Measurements from ENCODE around the gene RACGAP1. TPM values are rescaled to one million over a fixed set of nuclear protein-coding genes. Genes with fewer than 3 reads are reported as not detected.

The RACGAP1 gene
- total RNA-seq, 1 donor from 2014 or later = 23.5 TPM

- peaks cover 0 to 4% (median 0%) of the 10 kb centered on the region in 3 donors for H3K27me3 ChIP-seq (ENCODE audit: control insufficient read depth in 3 of 3, insufficient read depth in 3 of 3, low read length in 3 of 3)
- no peaks in the 10 kb centered on the region for H3K9me3 ChIP-seq (ENCODE audit: control insufficient read depth in 3 of 3, low read length in 3 of 3)
- peak overlapping the region in 2 of 3 donors; percentile 30 to 73 for H3K9ac ChIP-seq (ENCODE audit: low read depth in 1 of 3, low read length in 3 of 3)
- peak overlapping the region; percentile 19 to 65 (median 51) for H3K4me3 ChIP-seq (ENCODE audit: low read length in 3 of 3)
- H3K4me1 ChIP-seq (ENCODE audit: control insufficient read depth in 3 of 3, insufficient read depth in 3 of 3, low read length in 3 of 3) = peaks cover 3 to 5% (median 4%) of the 10 kb centered on the region in 3 donors
- no peak overlapping the region for H3K27ac ChIP-seq (ENCODE audit: low read depth, low read length)
- H3K36me3 ChIP-seq (ENCODE audit: control insufficient read depth in 3 of 3, insufficient read depth in 3 of 3, low read length in 3 of 3) = no peaks in the 10 kb centered on the region
These were observed 79.8 kb downstream of the RACGAP1 start for GRCh38 chr12:49945394-49946080.

DNA sequence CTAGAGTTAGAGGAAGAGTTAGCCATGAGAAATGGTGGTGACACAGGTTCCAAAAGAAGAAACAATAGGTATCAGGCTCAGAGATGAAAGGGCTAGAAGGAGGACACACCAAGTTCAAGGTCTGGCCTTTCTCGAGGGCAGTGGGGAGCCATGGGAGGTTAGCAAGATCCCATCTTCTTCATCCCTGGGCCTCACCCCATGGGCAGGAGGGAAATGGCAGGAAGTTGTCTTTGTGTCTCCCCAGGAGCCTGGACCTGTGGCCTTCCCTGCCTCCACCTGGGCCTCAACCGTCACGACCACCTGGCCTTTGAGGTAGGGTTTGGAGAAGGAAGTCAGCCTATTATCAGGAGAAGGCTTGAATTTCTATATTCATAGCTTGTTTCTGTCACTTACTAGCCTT is 80.6 kb downstream of the RACGAP1 start:
- H3K27ac ChIP-seq (ENCODE audit: low read depth, low read length) = no peak overlapping the region
- H3K27me3 ChIP-seq (ENCODE audit: control insufficient read depth in 3 of 3, insufficient read depth in 3 of 3, low read length in 3 of 3) = peaks cover 0 to 4% (median 0%) of the 10 kb centered on the region in 3 donors

GRCh38 chr12:49944046-49944445 is 81.2 kb downstream of the RACGAP1 start:
- Histone ChIP-seq H3K9me3 (ENCODE audit: control insufficient read depth in 3 of 3, low read length in 3 of 3) (no peaks in the 10 kb centered on the region), H3K27me3 (ENCODE audit: control insufficient read depth in 3 of 3, insufficient read depth in 3 of 3, low read length in 3 of 3) (no peaks in the 10 kb centered on the region), H3K27ac (ENCODE audit: low read depth, low read length) (no peak overlapping the region), H3K36me3 (ENCODE audit: control insufficient read depth in 3 of 3, insufficient read depth in 3 of 3, low read length in 3 of 3) (no peaks in the 10 kb centered on the region), H3K9ac (ENCODE audit: low read depth in 1 of 3, low read length in 3 of 3) (no peak overlapping the region), H3K4me3 (ENCODE audit: low read length in 3 of 3) (no peak overlapping the region), H3K4me1 (ENCODE audit: control insufficient read depth in 3 of 3, insufficient read depth in 3 of 3, low read length in 3 of 3) (peaks cover 3 to 5% (median 4%) of the 10 kb centered on the region in 3 donors)

More for the DNA sequence above, 80.6 kb downstream of the RACGAP1 start:
- Histone ChIP-seq H3K4me1 (ENCODE audit: control insufficient read depth in 3 of 3, insufficient read depth in 3 of 3, low read length in 3 of 3) (peaks cover 3 to 5% (median 4%) of the 10 kb centered on the region in 3 donors), H3K9me3 (ENCODE audit: control insufficient read depth in 3 of 3, low read length in 3 of 3) (no peaks in the 10 kb centered on the region), H3K4me3 (ENCODE audit: low read length in 3 of 3) (no peak overlapping the region), H3K36me3 (ENCODE audit: control insufficient read depth in 3 of 3, insufficient read depth in 3 of 3, low read length in 3 of 3) (no peaks in the 10 kb centered on the region), H3K9ac (ENCODE audit: low read depth in 1 of 3, low read length in 3 of 3) (no peak overlapping the region)

DNA sequence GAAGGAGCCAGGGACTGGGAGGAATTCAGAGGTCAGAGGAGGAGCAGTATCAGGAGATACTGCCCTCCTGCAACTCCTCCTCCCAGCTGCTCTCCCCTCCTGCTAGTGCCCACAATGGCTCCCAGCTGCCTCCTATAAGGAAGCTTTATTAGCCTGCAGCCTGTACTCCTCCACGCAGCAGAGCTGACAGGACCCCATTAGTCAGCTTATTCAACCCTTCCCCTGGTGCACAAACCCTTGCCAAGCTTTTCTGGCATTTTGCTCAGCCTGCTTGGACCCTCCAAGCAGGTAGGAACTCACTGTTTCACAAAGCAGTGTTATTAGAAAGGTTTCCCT is 81.7 kb downstream of the RACGAP1 start:
- Histone ChIP-seq H3K9me3 (ENCODE audit: control insufficient read depth in 3 of 3, low read length in 3 of 3) (no peaks in the 10 kb centered on the region), H3K4me1 (ENCODE audit: control insufficient read depth in 3 of 3, insufficient read depth in 3 of 3, low read length in 3 of 3) (peaks cover 3 to 5% (median 4%) of the 10 kb centered on the region in 3 donors), H3K9ac (ENCODE audit: low read depth in 1 of 3, low read length in 3 of 3) (no peak overlapping the region), H3K27me3 (ENCODE audit: control insufficient read depth in 3 of 3, insufficient read depth in 3 of 3, low read length in 3 of 3) (no peaks in the 10 kb centered on the region), H3K36me3 (ENCODE audit: control insufficient read depth in 3 of 3, insufficient read depth in 3 of 3, low read length in 3 of 3) (no peaks in the 10 kb centered on the region), H3K27ac (ENCODE audit: low read depth, low read length) (no peak overlapping the region), H3K4me3 (ENCODE audit: low read length in 3 of 3) (no peak overlapping the region)

GRCh38 chr12:49942921-49943624 is 82.2 kb downstream of the RACGAP1 start:
- Histone ChIP-seq H3K27ac (ENCODE audit: low read depth, low read length) (no peak overlapping the region), H3K9ac (ENCODE audit: low read depth in 1 of 3, low read length in 3 of 3) (no peak overlapping the region), H3K4me3 (ENCODE audit: low read length in 3 of 3) (no peak overlapping the region), H3K9me3 (ENCODE audit: control insufficient read depth in 3 of 3, low read length in 3 of 3) (no peaks in the 10 kb centered on the region), H3K27me3 (ENCODE audit: control insufficient read depth in 3 of 3, insufficient read depth in 3 of 3, low read length in 3 of 3) (no peaks in the 10 kb centered on the region), H3K36me3 (ENCODE audit: control insufficient read depth in 3 of 3, insufficient read depth in 3 of 3, low read length in 3 of 3) (no peaks in the 10 kb centered on the region), H3K4me1 (ENCODE audit: control insufficient read depth in 3 of 3, insufficient read depth in 3 of 3, low read length in 3 of 3) (peaks cover 3 to 5% (median 4%) of the 10 kb centered on the region in 3 donors)

DNA sequence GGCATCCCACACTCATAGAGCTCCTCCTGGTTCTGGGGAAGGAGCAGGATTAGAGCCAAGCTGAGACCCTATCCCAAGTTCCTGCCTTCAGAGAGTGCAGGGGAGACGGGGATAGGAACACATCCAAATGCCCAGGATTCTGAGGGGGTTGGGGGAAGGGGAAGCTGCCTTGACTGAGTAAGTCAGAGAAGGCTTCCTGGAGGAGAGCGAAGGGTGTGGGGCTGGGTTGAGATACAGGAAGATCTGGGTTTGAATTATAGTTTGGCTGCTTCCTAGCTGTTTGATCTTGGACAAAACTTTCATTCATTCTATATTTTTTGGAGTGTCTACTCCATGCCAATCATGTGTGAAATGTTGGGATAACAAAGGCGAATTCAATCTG is 82.8 kb downstream of the RACGAP1 start:
- no peaks in the 10 kb centered on the region for H3K36me3 ChIP-seq (ENCODE audit: control insufficient read depth in 3 of 3, insufficient read depth in 3 of 3, low read length in 3 of 3)
- H3K27ac ChIP-seq (ENCODE audit: low read depth, low read length) = no peak overlapping the region
- no peak overlapping the region for H3K4me3 ChIP-seq (ENCODE audit: low read length in 3 of 3)
- no peaks in the 10 kb centered on the region for H3K9me3 ChIP-seq (ENCODE audit: control insufficient read depth in 3 of 3, low read length in 3 of 3)
- H3K4me1 ChIP-seq (ENCODE audit: control insufficient read depth in 3 of 3, insufficient read depth in 3 of 3, low read length in 3 of 3) = peaks cover 3 to 5% (median 4%) of the 10 kb centered on the region in 3 donors
- no peaks in the 10 kb centered on the region for H3K27me3 ChIP-seq (ENCODE audit: control insufficient read depth in 3 of 3, insufficient read depth in 3 of 3, low read length in 3 of 3)
- no peak overlapping the region for H3K9ac ChIP-seq (ENCODE audit: low read depth in 1 of 3, low read length in 3 of 3)

DNA sequence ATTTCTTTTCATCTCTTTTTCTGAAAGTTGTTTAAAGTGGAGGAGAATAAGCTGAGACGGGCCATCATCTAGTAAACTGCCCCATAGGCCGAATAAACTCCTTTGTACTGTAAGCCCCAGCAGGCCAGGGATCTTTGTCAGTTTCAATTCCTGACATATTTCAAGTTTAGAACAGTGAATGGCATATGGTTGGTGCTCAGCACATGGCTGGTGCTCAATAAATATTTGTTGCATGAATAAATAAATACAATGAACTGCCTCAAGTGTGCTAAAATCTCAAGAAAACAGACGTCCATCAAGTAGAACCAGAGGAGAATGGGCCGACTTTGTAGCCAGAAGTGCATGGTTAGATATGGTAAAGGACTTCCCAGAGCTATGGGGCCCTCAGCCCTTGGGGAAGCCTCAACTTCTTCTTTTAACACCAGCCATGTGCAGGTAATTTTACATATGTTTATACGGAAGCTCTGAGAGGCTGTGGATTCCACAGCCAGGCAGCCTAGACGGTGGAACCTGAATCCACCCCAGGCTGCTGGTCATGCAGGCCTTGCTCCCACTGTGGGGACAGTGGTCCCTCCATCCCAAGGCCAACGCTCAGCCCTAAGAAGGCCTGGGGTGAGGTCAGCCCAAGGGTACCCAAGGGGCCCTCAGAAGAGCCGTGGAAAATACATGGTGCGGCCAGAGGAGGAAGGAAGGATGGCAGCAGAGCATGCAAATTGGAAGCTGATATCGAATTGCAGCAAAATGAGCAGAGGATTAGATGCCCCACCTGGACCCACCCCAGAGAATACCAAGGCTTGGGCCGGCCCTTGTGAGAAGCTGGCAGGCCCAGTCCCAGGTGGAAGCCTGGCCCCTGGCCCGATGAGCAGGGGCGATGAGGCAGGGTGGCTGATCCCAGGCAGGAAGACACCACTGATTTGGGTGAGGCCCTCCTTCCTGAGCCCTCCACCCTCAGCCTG is 83.5 kb downstream of the RACGAP1 start:
- no peaks in the 10 kb centered on the region for H3K36me3 ChIP-seq (ENCODE audit: control insufficient read depth in 3 of 3, insufficient read depth in 3 of 3, low read length in 3 of 3)
- H3K9me3 ChIP-seq (ENCODE audit: control insufficient read depth in 3 of 3, low read length in 3 of 3) = no peaks in the 10 kb centered on the region
- no peak overlapping the region for H3K27ac ChIP-seq (ENCODE audit: low read depth, low read length)
- no peak overlapping the region for H3K4me3 ChIP-seq (ENCODE audit: low read length in 3 of 3)
- peaks cover 3 to 5% (median 4%) of the 10 kb centered on the region in 3 donors for H3K4me1 ChIP-seq (ENCODE audit: control insufficient read depth in 3 of 3, insufficient read depth in 3 of 3, low read length in 3 of 3)
- no peaks in the 10 kb centered on the region for H3K27me3 ChIP-seq (ENCODE audit: control insufficient read depth in 3 of 3, insufficient read depth in 3 of 3, low read length in 3 of 3)
- H3K9ac ChIP-seq (ENCODE audit: low read depth in 1 of 3, low read length in 3 of 3) = no peak overlapping the region

DNA sequence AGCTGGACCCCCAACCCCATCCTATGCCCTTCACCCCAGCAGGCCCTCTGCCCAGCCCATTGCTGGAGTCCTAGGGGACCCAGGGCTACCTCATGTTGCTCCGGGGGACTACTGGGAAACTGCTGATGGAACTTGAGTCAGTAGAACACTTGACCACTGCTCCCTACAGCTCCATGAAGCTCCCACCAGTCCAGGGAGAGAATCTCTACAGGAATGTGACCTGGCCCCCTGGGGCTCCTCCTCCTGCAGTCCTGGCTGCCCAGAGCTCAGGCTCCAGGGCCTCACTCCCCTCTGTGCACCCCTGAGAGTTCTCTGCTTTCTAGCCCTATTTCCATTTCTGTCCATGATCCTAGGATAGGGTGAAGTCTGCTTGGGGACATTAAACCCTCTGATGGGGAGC is 85.6 kb downstream of the RACGAP1 start:
- no peak overlapping the region for H3K9ac ChIP-seq (ENCODE audit: low read depth in 1 of 3, low read length in 3 of 3)
- H3K36me3 ChIP-seq (ENCODE audit: control insufficient read depth in 3 of 3, insufficient read depth in 3 of 3, low read length in 3 of 3) = no peaks in the 10 kb centered on the region
- H3K9me3 ChIP-seq (ENCODE audit: control insufficient read depth in 3 of 3, low read length in 3 of 3) = no peaks in the 10 kb centered on the region
- no peak overlapping the region for H3K27ac ChIP-seq (ENCODE audit: low read depth, low read length)
- no peak overlapping the region for H3K4me3 ChIP-seq (ENCODE audit: low read length in 3 of 3)
- H3K4me1 ChIP-seq (ENCODE audit: control insufficient read depth in 3 of 3, insufficient read depth in 3 of 3, low read length in 3 of 3) = no peaks in the 10 kb centered on the region
- no peaks in the 10 kb centered on the region for H3K27me3 ChIP-seq (ENCODE audit: control insufficient read depth in 3 of 3, insufficient read depth in 3 of 3, low read length in 3 of 3)

DNA sequence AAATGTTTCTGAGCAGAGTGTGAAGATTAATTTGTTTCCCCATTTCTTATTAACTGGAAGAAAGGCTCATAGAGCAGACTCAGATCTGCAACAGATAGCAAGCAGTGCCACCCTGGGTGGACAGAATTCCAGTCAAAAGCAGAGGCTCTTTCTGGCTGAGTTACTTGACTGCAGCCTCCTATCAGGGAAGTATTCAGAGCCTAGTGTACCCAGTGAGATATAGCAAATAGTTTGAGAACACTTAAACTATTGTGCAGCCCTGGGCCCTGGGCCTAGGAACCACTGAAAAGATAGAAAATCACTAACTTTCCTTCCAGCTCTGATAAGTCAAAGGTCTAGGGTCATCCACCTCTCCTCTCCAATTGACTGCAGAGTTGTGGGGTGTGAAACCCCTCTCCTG is 86.0 kb downstream of the RACGAP1 start:
- no peaks in the 10 kb centered on the region for H3K9me3 ChIP-seq (ENCODE audit: control insufficient read depth in 3 of 3, low read length in 3 of 3)
- no peaks in the 10 kb centered on the region for H3K27me3 ChIP-seq (ENCODE audit: control insufficient read depth in 3 of 3, insufficient read depth in 3 of 3, low read length in 3 of 3)
- no peaks in the 10 kb centered on the region for H3K36me3 ChIP-seq (ENCODE audit: control insufficient read depth in 3 of 3, insufficient read depth in 3 of 3, low read length in 3 of 3)
- no peak overlapping the region for H3K9ac ChIP-seq (ENCODE audit: low read depth in 1 of 3, low read length in 3 of 3)
- H3K4me3 ChIP-seq (ENCODE audit: low read length in 3 of 3) = no peak overlapping the region
- H3K27ac ChIP-seq (ENCODE audit: low read depth, low read length) = no peak overlapping the region
- no peaks in the 10 kb centered on the region for H3K4me1 ChIP-seq (ENCODE audit: control insufficient read depth in 3 of 3, insufficient read depth in 3 of 3, low read length in 3 of 3)
